ENCODE results near the gene NCK1. TPM values are rescaled to one million over a fixed set of nuclear protein-coding genes. Genes with fewer than 3 reads are reported as not detected.

The NCK1 gene
- total and polyA plus RNA-seq, 9 of the 15 experiments (the other 6 are each of a cell fraction or from before 2014, with no cell fraction given), result 17.3 to 30.5 (median 25.0) TPM

- TF ChIP-seq TAF9B (IDR thresholded peaks at IDR 0.05; ENCODE audit: partially characterized antibody) (no peak), ZEB2 (IDR thresholded peaks at IDR 0.05) (no peak), ZNF121 (CRISPR knock-in tag; conservative IDR thresholded peaks at IDR 0.05) (peak; percentile 77), ZNF140 (CRISPR knock-in tag; IDR thresholded peaks at IDR 0.05) (no peak), ZBTB43 (CRISPR knock-in tag; IDR thresholded peaks at IDR 0.05) (no peak), ZNF3 (CRISPR knock-in tag; IDR thresholded peaks at IDR 0.05) (no peak), GTF2E2 (tag; IDR thresholded peaks at IDR 0.05) (no peak), CBX2 (IDR thresholded peaks at IDR 0.05; ENCODE audit: insufficient read depth, low read length, poor library complexity, severe bottlenecking) (no peak)
- TF ChIP-seq, protein P1, sequence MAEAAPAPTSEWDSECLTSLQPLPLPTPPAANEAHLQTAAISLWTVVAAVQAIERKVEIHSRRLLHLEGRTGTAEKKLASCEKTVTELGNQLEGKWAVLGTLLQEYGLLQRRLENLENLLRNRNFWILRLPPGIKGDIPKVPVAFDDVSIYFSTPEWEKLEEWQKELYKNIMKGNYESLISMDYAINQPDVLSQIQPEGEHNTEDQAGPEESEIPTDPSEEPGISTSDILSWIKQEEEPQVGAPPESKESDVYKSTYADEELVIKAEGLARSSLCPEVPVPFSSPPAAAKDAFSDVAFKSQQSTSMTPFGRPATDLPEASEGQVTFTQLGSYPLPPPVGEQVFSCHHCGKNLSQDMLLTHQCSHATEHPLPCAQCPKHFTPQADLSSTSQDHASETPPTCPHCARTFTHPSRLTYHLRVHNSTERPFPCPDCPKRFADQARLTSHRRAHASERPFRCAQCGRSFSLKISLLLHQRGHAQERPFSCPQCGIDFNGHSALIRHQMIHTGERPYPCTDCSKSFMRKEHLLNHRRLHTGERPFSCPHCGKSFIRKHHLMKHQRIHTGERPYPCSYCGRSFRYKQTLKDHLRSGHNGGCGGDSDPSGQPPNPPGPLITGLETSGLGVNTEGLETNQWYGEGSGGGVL (CRISPR knock-in tag; IDR thresholded peaks at IDR 0.05), result no peak
- in situ Hi-C loops (cut with MboI), result no loop called here
- BruUV-seq (replicated peaks), result no TSS peak
Observed at GRCh38 chr3:136905549-136905948, 43.5 kb downstream of the NCK1 start.

More at GRCh38 chr3:136905549-136905948, 43.5 kb downstream of the NCK1 start:
- H3K4me1 ChIP-seq (replicated peaks in 1 of 2; ENCODE audit: control insufficient read depth in 2 of 2, insufficient read depth in 2 of 2, low read length in 2 of 2), result peaks cover 10 to 22% of the 10 kb centered on the region in 2 experiments; a peak in 4 of 5 replicates
- DNase-seq (ENCODE audit: extremely low read depth in 1 of 4, low spot score in 3 of 4) (no peak), FAIRE-seq (no peak), ATAC-seq (no peak)
- no peak overlapping the region for H3K27ac ChIP-seq (ENCODE audit: extremely low read depth, low read depth, low read length)
- H3K4me3 ChIP-seq, result no peak overlapping the region
- no peaks in the 10 kb centered on the region for H3K9me3 ChIP-seq (replicated peaks; ENCODE audit: control insufficient read depth, insufficient read depth, low read depth, low read length)
- H3K36me3 ChIP-seq (ENCODE audit: control insufficient read depth, insufficient read depth, low read length), result no peaks in the 10 kb centered on the region
- POLR2A ChIA-PET, result no interaction called here
- WGBS (ENCODE audit: insufficient coverage, low coverage, missing lambda C conversion rate), result 80% methylated on average over 1 of the region's 1 CpG
- H2AFZ ChIP-seq (ENCODE audit: low read depth, low read length), result no peak overlapping the region
- no peaks in the 10 kb centered on the region for H3K27me3 ChIP-seq (ENCODE audit: control insufficient read depth in 2 of 2, insufficient read depth in 2 of 2, low read length in 2 of 2)
- intact Hi-C loops (cut with micrococcal nuclease), result no loop called here
- CTCF ChIA-PET (ENCODE audit: low intra/inter-chr PET ratio), result no interaction called here
- no peaks in the 10 kb centered on the region for H3K9me1 ChIP-seq (ENCODE audit: control insufficient read depth, insufficient read depth, low read length)
- H3K9ac ChIP-seq (ENCODE audit: insufficient read depth in 1 of 2, low read depth in 2 of 2, low read length in 2 of 2), result no peak overlapping the region
- no peak overlapping the region for H3K4me2 ChIP-seq (ENCODE audit: insufficient read depth, low read length)
- H4K20me1 ChIP-seq (replicated peaks; ENCODE audit: control insufficient read depth, insufficient read depth, low read length), result peaks cover 4% of the 10 kb centered on the region
- peaks cover 99% of the 10 kb centered on the region for H3K79me2 ChIP-seq (ENCODE audit: control insufficient read depth, insufficient read depth, low read length)
